ENCODE measurements around the gene EXT2. TPM values are rescaled to one million over a fixed set of nuclear protein-coding genes. Genes with fewer than 3 reads are reported as not detected.
A peak's percentile ranks its signal among the peaks of the same experiment; 100 is the strongest.

Gene EXT2
- total RNA-seq, 1 donor from 2014 or later: 26.1 TPM

- intact Hi-C loops (cut with DNase I): no loop called here
- ATAC-seq (ENCODE audit: poor library complexity) (no peak), DNase-seq (no peak)
Observed at GRCh38 chr11:44186321-44186930, 90.9 kb downstream of the EXT2 start.

GRCh38 chr11:44188643-44189042 lies 93.2 kb downstream of the EXT2 start:
- DNase-seq: no peak
- intact Hi-C loops (cut with DNase I): no loop called here
- no peak for ATAC-seq (ENCODE audit: poor library complexity)

GRCh38 chr11:44189986-44190882 lies 94.8 kb downstream of the EXT2 start:
- intact Hi-C loops (cut with DNase I): no loop called here
- ATAC-seq (ENCODE audit: poor library complexity): no peak

GRCh38 chr11:44190883-44191230 lies 95.4 kb downstream of the EXT2 start:
- intact Hi-C loops (cut with DNase I): no loop called here
- ATAC-seq (ENCODE audit: poor library complexity) (no peak), DNase-seq (no peak)

More at GRCh38 chr11:44189986-44190882, 94.8 kb downstream of the EXT2 start:
- no peak for DNase-seq

- intact Hi-C loops (cut with DNase I): no loop called here
- ATAC-seq (ENCODE audit: poor library complexity) (no peak), DNase-seq (no peak)
Observed at GRCh38 chr11:44191322-44192016, 96.0 kb downstream of the EXT2 start.

- intact Hi-C loops (cut with DNase I): no loop called here
- DNase-seq (no peak), ATAC-seq (ENCODE audit: poor library complexity) (no peak)
Observed at GRCh38 chr11:44192017-44192385, 96.5 kb downstream of the EXT2 start.

GRCh38 chr11:44192462-44193100 lies 97.1 kb downstream of the EXT2 start:
- ATAC-seq (ENCODE audit: poor library complexity): no peak
- intact Hi-C loops (cut with DNase I): no loop called here

GRCh38 chr11:44193856-44194255 lies 98.4 kb downstream of the EXT2 start:
- ATAC-seq (ENCODE audit: poor library complexity) (no peak), DNase-seq (no peak)
- intact Hi-C loops (cut with DNase I): no loop called here

More at GRCh38 chr11:44192462-44193100, 97.1 kb downstream of the EXT2 start:
- DNase-seq: no peak

- ATAC-seq (ENCODE audit: poor library complexity) (no peak), DNase-seq (no peak)
- intact Hi-C loops (cut with DNase I): no loop called here
Observed at GRCh38 chr11:44198146-44198724, 102.8 kb downstream of the EXT2 start.

GRCh38 chr11:44199298-44199697 lies 103.8 kb downstream of the EXT2 start:
- DNase-seq (no peak), ATAC-seq (ENCODE audit: poor library complexity) (no peak)
- intact Hi-C loops (cut with DNase I): no loop called here

GRCh38 chr11:44199816-44200215 lies 104.3 kb downstream of the EXT2 start:
- DNase-seq: no peak
- intact Hi-C loops (cut with DNase I): no loop called here
- no peak for ATAC-seq (ENCODE audit: poor library complexity)

GRCh38 chr11:44203270-44204043 lies 108.0 kb downstream of the EXT2 start:
- intact Hi-C loops (cut with DNase I): no loop called here
- DNase-seq: peak; percentile 47

GRCh38 chr11:44205352-44205751 lies 109.9 kb downstream of the EXT2 start:
- intact Hi-C loops (cut with DNase I): no loop called here
- DNase-seq (no peak), ATAC-seq (ENCODE audit: poor library complexity) (no peak)

More at GRCh38 chr11:44203270-44204043, 108.0 kb downstream of the EXT2 start:
- ATAC-seq (ENCODE audit: poor library complexity): peak; percentile 87

- intact Hi-C loops (cut with DNase I): no loop called here
- no peak for ATAC-seq (ENCODE audit: poor library complexity)
- DNase-seq: no peak
Observed at GRCh38 chr11:44205836-44206235, 110.4 kb downstream of the EXT2 start.

GRCh38 chr11:44207292-44207691 lies 111.8 kb downstream of the EXT2 start:
- no peak for ATAC-seq (ENCODE audit: poor library complexity)
- no peak for DNase-seq
- intact Hi-C loops (cut with DNase I): no loop called here

- DNase-seq: no peak
- ATAC-seq (ENCODE audit: poor library complexity): no peak
- intact Hi-C loops (cut with DNase I): no loop called here
Observed at GRCh38 chr11:44208976-44209603, 113.6 kb downstream of the EXT2 start.

GRCh38 chr11:44212128-44212527 lies 116.7 kb downstream of the EXT2 start:
- ATAC-seq (ENCODE audit: poor library complexity): no peak
- DNase-seq: no peak
- intact Hi-C loops (cut with DNase I): no loop called here

GRCh38 chr11:44213148-44213547 lies 117.7 kb downstream of the EXT2 start:
- ATAC-seq (ENCODE audit: poor library complexity) (no peak), DNase-seq (no peak)
- intact Hi-C loops (cut with DNase I): no loop called here

Data from Right ventricle myocardium superior (tissue), 1 donor.